ENCODE data around the gene IL1A.

Gene IL1A

DNA sequence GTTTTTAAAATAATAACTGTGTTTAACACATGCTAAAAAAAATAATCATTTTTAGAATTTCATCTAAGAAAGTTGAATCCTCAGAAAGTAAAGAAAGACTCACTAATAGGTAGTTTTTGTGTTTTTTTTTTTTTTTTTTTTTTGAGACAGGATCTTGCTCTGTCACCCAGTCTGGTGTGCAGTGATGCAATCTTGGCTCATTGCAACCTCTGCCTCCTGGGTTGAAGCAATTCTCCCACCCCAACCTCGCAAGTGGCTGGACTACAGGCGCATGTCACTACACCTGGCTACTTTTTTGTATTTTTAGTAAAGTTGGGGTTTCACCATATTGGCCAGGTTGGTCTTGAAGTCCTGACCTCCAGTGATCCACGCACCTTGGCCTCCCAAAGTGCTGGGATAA lies 27.0 kb downstream of the IL1A start:
- DNase-seq: no peak

GRCh38 chr2:112756207-112756606 lies 28.1 kb downstream of the IL1A start:
- no peak for DNase-seq

DNA sequence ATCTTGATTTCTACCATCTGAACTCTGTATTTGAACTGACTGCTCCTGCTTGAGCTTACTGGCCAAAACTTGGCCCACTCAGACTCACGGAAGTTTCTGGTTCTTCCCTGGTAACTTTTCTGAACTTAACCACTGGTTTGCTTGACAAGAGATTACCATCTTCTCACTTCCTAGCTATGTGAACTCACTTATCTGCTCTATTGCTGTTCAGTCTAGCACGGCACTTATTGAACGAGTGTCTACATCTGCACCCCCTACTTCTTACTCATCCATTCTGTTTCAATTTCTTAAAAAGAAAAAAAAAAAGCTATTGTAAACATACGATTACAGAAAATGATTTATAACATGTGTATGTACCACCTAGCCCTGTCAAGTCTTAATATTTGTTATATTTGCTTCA lies 28.8 kb downstream of the IL1A start:
- no peak for DNase-seq

DNA sequence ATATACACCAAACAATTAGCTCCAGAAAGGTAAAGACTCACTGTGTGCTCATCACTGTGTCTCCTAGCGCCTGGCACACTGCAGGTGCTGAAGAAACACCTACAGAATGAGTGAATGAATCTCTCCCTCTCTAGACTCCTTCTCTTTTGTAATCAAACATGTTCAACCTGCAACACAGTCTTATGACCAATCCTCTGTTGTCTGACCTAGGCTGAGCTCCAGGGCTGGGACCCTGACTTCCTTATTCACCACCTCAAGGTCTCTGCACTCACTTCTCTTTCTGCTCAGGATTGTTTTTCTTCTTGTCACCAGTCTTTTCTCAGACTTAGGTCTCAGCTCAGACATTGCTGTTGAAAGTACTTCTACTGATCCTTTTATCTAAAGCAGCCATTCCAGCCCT lies 29.7 kb downstream of the IL1A start:
- DNase-seq: no peak

DNA sequence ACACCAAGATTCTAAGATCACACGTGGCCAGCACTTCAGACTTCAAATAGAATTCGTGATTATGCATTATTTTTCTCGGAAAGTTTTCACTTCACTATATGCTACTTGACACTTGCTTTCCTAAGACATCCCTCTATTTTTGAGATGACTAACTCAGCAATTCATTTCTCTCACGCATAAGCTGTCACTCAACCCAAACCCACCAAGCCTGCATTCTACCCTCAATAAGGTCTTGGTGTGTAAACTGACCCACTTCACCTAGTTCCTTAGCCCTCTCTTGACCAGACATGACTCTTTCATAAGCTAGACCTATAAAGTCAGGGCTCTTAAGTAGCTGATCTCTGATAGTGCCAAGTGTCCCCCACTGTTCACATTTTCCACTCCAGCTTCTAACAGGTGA lies 31.6 kb downstream of the IL1A start:
- DNase-seq: no peak

DNA sequence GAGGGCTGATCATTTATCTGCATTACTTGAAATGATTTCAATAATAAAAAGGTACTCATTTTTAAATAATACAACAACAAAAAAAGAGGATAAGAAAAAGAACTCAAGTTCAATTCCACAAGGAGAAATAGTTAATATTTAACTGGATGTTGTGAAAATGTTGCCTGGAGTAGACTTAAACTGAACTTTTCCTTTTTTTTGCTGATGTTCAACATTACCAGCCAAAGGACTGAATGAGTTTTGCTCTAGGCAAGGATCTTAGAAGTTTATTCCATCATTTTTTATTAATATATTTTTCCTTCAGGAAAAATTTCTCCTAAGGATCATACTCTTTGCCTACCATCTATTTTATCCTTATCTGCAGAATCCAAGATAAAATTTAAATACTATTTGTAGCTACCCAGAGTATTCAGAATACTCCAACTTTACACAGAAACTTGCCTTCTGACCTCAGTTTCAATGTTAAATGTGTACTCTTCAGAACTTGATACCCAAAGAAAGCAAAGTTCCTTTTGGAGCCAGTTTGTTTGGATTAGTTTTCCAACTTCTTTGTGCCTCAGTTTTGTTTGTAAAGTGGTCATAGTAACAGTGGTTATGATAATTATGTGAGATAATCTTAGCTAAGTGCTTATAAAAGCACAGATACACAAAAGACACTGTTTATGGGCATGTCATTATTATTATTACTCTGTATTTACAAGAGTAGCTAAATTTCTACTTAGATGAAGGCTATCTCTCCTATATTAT lies 32.7 kb downstream of the IL1A start:
- no peak for DNase-seq

DNA sequence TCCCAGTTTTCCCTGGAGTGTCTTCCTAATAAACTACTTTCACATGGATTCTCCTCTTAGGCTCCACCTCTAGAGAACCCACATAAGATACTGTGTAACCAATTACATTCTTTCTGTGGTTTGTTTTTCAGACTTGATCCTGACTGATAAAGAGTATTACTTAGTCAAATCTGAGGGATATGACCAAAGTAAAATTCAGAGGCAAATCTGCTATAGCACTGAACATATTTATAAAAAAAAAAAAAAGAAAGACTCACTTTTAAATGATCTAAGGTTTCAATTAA lies 33.8 kb downstream of the IL1A start:
- no peak for DNase-seq

DNA sequence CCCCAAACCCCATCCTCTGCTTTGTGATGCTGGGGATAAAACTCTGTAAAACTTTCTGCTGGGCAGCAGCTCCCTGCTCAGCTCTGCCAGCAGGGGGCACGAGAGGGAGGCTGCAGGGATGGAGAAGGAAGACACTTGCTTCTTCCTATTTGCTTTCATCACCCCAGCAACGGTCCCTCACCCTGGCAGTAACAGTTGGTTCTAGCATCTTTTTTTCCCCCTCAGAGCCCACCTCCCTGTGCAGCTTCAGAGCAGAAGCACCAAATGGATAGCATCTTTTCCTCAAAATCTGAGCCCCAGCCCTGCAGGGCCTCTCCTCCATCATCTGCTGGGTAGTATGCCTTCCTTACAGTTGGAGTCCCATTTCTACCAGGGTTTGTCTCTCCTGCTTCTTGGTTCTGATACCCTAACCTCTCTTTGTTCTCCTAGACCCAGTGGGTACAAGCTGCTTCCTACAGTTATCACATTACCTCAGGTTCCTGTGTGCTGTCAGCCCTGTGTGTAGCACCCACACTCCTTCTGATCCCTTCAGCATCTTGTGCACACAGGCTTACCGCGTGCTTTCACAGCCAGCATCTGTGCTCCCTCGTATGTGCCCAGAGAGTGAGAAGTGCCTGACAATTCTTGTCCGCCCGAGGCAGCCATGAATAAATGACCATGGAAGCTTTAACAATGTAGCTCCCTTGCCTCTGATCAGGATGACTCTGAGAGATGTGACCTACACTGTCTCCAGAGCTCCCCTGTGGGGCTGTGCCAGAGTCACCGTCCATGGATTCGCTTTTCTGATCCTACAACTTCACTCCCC lies 34.3 kb downstream of the IL1A start:
- DNase-seq: peak; percentile 36 to 68 (median 60)

- DNase-seq: no peak
These were observed 43.8 kb downstream of the IL1A start for GRCh38 chr2:112740527-112740926.

DNA sequence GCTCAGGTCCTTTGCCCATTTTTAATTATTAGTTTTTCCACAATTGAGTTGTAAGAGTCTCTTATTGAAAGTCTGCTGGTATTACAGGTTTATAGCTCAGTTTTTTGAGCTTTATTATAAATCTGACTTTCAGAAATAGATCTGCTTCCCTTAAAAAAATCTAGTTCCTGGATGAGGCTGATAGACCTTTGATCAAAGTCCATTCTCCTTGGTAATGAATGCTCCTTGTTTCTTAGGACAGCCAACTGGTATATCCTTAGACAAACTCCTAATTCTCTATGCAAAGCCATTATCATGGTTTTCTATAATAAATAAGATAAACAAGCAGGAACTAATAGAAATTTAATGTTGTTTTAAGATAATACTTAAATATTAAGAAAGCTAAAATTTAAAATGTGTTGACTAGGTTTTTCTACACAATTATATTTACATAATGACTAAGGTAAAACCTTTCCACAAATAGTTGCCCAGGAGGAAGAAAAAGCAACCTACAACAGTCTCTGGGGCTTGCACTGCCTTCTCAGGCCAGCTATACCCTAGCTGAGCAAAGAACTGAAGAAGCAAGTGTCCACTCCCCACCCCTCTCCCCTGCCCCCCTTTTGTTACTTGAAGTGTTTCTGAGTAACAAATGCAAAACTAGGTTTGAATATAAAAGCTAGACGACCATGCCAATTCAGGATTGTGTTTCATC lies 46.6 kb downstream of the IL1A start:
- DNase-seq: no peak

GRCh38 chr2:112733871-112734270 lies 50.4 kb downstream of the IL1A start:
- DNase-seq: no peak

GRCh38 chr2:112733456-112733855 lies 50.8 kb downstream of the IL1A start:
- no peak for DNase-seq

DNA sequence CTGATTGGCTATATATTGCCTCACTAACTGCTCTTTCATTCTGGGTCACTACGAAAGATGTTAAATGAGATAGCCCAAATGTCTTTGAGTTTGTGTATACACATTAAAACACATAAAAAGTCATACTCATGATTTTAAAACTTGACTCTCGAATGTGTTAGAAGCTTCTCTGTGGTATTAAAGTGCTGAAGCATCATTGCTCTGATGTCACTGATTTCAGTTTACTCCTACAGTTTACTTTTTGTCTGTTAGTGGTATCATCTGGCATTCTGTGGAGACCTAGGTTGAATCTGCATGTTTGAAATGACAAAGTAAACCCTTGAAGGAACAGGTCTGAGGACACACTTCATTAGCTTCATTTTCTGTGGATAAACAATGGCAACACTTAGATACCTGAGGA lies 52.8 kb downstream of the IL1A start:
- DNase-seq: no peak

GRCh38 chr2:112730791-112731190 lies 53.5 kb downstream of the IL1A start:
- DNase-seq: no peak

DNA sequence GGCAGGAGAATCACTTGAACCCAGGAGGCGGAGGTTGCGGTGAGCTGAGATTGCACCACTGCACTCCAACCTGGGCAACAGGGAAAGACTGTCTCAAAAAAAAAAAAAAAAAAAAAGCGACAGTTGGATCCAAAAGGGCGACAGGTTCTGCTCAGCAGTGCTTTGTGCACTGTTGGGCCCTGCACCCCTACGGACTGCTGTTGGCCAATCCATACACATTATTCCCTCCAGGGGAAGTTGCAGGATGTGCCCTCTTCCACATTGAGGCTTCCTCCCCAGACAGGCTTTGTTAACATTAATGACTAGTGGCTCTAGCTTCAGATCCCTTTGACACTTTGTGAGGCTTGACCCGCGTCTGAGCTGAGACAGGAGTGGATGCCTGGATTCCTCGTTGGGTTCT lies 54.1 kb downstream of the IL1A start:
- no peak for DNase-seq

DNA sequence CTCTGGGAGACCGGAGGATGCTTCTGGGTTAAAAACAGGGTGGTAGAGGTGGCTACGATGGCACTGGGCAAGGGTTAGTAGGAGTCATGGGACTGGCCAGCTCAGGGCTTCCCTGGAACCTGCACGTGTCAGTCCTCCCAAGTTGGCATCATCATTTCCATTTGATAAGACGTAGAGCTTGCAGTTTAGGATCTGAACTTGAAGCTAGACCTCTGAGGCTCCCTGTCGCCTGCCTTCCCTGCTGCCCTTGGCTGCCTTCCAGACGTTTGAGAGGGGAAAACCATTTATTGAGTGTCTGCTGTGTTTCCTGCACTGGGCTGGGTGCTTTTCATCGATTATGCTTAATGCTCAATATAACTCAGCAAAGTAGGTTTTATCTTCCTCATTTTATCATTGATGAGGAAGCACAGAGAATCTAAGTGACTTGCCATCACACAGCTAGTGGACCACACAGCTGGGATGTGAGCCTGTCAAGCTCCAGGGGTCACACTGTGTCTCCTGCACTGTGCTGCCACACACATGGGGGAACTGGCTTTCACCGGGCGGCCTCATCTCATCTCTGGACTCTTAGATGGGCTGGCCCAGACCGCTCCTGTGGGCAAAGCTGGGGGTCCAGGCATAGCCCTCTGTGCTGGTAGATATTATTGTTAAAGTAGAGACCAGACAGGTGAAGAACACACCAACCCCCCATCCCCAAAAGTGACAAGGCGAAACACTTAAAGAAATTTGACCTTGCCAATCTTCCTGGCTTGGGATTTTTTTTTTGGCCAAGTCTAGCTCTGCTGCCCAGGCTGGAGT lies 55.7 kb downstream of the IL1A start:
- DNase-seq: no peak

DNA sequence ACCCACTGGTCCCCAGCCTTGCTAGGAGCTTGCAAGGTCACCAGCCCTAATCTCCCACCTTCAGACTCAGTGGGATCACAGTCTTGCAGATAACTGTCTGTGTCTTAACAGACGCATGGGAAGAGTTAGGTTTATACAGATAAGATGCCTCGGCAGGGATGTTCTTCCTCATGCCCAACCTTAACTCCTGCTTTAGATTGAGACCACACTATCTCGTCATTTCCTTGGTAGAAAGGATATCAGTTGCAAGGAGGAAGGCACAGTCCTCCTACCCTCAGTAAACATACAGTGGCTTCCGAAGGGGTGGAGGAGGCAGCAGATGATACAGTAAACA lies 56.3 kb downstream of the IL1A start:
- DNase-seq: no peak

GRCh38 chr2:112727276-112728028 lies 56.8 kb downstream of the IL1A start:
- DNase-seq: no peak

DNA sequence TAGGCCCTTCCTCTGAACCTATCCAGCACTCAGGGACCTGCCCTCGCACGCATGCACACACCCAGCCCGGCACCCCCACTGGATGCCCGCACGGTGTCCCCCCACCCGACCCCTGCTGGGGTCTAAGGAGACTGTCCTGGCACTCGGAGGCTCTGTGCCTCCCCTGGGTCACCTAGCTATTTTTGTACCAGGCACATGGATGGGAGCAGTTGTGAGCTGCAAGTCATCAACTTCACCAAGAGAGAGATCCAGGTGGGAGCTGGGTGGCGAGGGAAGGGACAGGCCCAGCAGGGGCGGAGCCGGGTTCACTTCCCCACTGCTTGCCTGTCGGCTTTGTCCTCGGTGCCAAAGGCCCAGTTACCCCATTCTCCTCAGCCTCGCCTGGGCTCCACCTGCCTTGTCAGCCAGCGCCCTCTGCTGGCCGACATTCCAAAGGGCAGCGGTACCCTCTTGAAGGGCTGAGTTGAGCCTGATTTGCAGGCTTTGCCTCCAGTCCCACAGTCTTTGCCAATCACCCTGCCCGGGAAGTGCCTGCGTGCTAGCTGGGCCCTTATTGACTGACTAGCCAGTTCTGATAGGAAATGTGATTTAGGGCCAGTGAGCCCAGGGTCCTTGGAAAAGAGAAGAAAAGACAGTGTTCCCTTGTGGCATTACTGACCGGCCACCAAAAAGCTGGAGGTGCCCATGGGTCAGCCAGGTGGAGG lies 57.7 kb downstream of the IL1A start:
- DNase-seq: peak; percentile 52 to 87 (median 78)

DNA sequence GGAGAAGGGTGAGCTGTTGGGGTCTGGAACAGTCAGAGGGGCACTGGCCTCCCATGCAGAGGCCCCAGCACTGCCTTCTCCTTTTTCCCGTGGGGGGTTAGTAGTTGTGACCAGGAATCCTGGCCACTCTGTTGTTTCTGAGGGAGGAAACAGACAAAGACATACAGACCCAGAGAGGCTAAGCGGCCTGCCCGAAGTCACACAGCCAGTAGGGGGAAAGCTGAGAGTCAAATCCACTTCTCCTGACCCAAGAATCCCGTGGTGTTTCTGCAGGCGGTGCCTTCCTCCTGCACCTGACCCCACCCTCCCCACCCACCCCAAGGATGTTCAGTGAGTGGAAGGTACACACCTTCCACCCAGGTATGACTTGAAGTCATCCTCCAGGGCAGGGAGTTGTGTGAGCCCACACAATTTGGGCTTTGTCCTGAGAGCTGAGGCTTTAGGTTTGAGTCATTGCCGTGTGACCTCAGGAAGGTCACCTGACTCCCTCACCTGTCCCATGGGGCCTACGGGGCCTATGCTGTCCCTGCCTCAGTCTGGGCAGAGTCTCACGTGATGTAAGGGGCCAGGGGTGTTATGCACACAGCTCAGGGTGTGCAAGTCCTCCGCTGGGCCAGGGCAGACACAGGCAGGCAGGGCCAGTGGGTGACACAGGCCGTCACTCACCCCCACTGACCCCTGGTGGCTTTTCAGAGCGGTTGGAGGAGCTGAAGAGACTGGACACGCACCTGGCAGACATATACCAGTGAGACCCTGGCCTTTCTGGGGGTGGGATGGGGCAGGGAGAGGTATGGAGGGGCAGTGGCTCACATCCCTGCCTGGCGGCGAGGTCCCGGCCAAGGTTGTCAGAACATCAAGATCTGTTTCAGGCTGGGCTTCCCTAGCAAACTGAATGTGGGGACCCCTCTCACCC lies 58.5 kb downstream of the IL1A start:
- no peak for DNase-seq
